Cardiac fibroblast (primary cell): ENCODE data around the gene MAIP1.

Experiments used
- DNase-seq, 2 donors: peaks; one replicate each; pipeline versions ENCODE4 v3.0.0 to v3.0.0-alpha.2; 2010; ENCODE audit warnings: low read depth in 2 of 2
- H3K4me3 ChIP-seq, 2 donors: replicated peaks in 1 of 2; 1 replicate in 1 of 2; 2 replicates in 1 of 2; pipeline ENCODE4 v1.5.1; 2011; ENCODE audit warnings: low read depth in 2 of 2, low read length in 2 of 2, mild to moderate bottlenecking in 2 of 2, moderate library complexity in 1 of 2
- TF ChIP-seq, protein P1 (sequence below): IDR thresholded peaks from one replicate; pipeline ENCODE4 v1.5.1; 2011; ENCODE audit warnings: low read depth, mild to moderate bottlenecking, low read length, inconsistent platforms

Gene MAIP1

DNA sequence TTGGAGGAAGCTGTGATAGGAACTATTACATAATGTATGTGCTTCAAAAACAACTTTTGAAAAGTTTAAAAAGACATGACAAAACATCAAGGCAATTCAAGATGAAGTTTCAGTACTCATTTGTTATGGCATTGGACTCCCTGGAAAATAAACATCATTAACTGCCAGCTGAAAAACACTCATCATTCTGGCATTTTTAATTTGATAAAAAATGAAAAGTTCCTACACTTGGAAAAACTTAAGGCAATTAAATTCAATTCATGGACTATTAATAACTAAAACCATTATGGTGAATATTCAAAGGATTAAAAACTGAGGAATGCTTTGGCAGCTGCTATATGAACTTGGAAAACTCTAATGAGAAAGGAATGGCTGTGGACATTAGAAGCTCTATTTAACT is 8.5 kb upstream of the MAIP1 start:
- no peak overlapping the region for H3K4me3 ChIP-seq
- peak in 1 of 2 donors; percentile 12 for DNase-seq
- TF ChIP-seq, protein P1, sequence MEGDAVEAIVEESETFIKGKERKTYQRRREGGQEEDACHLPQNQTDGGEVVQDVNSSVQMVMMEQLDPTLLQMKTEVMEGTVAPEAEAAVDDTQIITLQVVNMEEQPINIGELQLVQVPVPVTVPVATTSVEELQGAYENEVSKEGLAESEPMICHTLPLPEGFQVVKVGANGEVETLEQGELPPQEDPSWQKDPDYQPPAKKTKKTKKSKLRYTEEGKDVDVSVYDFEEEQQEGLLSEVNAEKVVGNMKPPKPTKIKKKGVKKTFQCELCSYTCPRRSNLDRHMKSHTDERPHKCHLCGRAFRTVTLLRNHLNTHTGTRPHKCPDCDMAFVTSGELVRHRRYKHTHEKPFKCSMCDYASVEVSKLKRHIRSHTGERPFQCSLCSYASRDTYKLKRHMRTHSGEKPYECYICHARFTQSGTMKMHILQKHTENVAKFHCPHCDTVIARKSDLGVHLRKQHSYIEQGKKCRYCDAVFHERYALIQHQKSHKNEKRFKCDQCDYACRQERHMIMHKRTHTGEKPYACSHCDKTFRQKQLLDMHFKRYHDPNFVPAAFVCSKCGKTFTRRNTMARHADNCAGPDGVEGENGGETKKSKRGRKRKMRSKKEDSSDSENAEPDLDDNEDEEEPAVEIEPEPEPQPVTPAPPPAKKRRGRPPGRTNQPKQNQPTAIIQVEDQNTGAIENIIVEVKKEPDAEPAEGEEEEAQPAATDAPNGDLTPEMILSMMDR, result no peak

- H3K4me3 ChIP-seq, result no peak overlapping the region
- TF ChIP-seq, protein P1, result no peak
- no peak for DNase-seq
Observed at GRCh38 chr2:199950396-199950795, 5.0 kb upstream of the MAIP1 start.

DNA sequence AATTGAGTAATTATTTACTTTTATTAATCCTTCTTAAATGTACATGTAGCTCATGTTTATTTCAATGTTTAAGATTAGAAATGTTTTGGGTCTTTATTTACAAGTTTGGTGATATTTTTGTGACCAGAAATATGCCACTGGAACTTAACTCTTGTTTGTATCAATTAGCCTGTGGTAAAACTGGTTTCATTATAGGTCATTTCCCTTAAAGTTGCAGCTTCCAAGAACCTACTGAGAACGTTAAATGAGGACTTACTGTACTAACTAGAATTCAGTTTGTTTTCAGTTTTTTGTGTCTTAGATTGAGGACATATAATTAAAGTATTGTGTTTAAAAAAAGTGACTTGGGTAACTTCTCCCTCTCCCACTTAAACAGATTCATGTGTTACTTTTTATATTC is 4.4 kb upstream of the MAIP1 start:
- H3K4me3 ChIP-seq, result no peak overlapping the region
- DNase-seq, result no peak
- TF ChIP-seq, protein P1, result no peak

DNA sequence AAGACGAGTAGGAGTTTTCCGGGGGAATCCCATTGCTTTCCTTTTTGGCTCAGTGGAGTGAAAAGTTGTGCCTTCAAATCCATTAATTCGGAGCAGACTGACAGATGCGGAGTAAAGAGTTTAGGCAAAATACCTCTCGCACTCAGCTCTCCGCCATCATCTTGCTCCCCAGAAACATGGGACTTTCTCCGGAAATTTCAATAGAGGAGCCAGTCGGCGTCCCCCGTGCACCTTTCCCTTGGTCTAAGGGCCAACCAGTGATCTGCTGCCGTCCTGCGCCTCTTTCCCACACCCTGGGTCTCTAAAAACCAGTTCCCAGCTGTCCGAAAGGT is 409 bp upstream of the MAIP1 start:
- H3K4me3 ChIP-seq, result peak overlapping the region; percentile 91 to 95
- DNase-seq, result peak in 1 of 2 donors; percentile 58
- TF ChIP-seq, protein P1, result no peak

DNA sequence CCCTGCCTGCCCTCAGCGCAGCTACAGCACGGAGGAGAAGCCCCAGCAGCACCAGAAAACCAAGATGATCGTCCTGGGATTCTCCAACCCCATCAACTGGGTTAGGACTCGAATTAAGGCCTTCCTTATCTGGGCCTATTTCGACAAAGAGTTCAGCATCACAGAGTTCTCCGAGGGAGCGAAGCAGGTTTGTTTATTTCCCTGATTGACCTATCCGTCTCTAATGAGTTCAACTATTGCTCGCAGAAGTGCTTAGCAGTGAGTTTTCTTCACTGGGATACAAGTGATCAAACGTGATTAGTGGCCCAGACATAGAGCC is 639 bp downstream of the MAIP1 start:
- no peak for DNase-seq
- H3K4me3 ChIP-seq, result peak overlapping the region; percentile 91 to 95
- TF ChIP-seq, protein P1, result no peak

DNA sequence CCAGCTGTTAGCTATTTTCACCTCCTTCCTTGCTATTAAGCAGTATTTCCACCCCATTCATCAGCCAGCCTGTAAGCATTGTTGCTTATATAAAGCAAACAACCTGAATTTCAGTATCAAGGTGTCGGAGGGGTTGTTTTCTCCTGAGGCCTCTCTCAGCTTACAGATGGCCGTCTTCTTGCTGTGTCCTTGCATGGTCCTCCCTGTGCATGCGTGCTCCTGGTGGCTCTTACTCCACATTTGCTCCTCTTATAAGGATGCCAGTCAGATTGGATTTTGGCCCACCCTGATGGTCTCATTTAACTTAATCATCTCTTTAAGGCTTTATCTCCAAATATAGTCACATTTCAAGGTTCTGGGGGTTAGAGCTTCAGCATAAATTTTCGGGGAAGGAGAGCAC is 2.6 kb downstream of the MAIP1 start:
- no peak for DNase-seq
- H3K4me3 ChIP-seq, result no peak overlapping the region
- TF ChIP-seq, protein P1, result no peak

GRCh38 chr2:199962203-199962602 is 6.8 kb downstream of the MAIP1 start:
- TF ChIP-seq, protein P1, result no peak
- no peak for DNase-seq
- H3K4me3 ChIP-seq, result no peak overlapping the region
